GM18907 (cell line): Measurements from ENCODE around the gene ITGB6.
"Not testable (repeated sequence)": the region's sequence is repeated elsewhere in the genome, so short reads cannot be mapped to it uniquely, and the experiment has no call there.

Source experiments
- ATAC-seq: cut with Tn5 transposase; IDR thresholded peaks from one replicate; pipeline ENCODE4 v1.9.1; 2021; ENCODE audit warnings: mild to moderate bottlenecking, moderate library complexity; ENCODE audit not compliant: unreplicated experiment

Gene ITGB6

DNA sequence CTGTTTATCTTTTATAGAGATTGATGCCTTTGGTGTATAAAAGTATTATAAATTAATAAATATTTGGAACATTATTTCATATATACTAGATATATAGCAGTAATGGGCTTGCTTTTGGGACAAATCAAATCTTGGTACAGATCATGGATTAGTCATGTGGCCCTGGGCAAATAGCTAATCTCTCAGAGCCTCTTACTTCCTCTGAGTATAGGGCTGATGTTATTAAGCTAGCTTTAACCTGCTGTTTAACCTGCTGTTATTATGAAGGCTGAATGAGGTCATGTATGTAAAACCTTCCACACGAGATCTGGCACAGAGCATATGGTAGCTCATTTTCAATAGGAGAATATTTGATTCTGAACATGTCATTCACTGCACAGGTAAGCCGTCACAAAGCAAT lies 5.7 kb downstream of the ITGB6 start:
- no peak for ATAC-seq

DNA sequence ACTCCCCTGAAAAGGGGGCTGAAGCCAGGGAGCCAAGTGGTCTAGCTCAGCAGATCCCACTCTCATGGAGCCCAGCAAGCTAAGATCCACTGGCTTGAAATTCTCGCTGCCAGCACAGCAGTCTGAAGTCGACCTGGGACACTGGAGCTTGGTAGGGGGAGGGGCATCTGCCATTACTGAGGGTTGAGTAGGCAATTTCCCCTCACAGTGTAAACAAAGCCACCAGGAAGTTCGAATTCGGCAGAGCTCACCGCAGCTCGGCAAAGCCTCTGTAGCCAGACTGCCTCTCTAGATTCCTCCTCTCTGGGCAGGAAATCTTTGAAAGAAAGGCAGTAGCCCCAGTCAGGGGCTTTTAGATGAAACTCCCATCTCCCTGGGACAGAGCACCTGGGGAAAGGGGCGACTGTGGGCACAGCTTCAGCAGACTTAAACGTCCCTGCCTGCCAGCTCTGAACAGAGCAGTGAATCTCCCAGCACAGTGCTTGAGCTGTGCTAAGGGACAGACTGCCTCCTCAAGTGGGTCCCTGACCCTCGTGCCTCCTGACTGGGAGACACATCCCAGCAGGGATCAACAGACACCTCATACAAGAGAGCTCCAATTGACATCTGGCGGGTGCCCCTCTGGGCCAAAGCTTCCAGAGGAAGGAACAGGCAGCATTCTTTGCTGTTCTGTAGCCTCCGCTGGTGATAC lies 18.8 kb downstream of the ITGB6 start:
- not testable (repeated sequence) for ATAC-seq

DNA sequence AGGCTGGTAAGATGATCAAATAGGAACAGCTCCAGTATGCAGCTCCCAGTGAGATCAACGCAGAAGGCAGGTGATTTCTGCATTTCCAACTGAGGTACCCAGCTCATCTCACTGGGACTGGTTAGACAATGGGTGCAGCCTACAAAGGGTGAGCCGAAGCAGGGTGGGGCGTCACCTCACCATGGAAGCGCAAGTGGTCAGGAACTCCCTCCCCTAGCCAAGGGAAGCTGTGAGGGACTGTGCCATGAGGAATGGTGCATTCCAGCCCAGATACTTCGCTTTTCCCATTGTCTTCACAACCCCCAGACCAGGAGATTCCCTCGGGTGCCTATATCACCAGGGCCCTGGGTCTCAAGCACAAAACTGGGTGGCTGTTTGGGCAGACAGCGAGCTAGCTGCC lies 19.4 kb downstream of the ITGB6 start:
- ATAC-seq, result not testable (repeated sequence)

DNA sequence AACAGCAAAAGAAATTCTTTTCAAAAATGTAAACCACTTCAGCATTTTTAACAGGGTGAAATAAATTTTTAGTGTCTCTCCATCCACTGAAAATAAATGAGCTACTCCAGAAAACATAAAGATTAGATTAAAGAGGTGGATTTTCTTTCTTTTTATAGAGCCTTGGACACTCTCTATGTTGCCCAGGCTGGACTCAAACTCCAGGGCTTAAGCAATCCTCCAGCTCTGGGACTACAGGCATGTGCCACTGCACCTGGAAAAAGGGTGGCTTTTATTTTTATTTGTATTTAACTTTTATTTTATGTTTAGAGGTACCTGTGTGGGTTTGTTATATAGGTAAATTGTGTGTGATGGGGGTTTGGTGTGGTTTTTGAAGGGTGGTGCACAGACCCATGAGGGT lies 19.9 kb downstream of the ITGB6 start:
- ATAC-seq, result no peak

DNA sequence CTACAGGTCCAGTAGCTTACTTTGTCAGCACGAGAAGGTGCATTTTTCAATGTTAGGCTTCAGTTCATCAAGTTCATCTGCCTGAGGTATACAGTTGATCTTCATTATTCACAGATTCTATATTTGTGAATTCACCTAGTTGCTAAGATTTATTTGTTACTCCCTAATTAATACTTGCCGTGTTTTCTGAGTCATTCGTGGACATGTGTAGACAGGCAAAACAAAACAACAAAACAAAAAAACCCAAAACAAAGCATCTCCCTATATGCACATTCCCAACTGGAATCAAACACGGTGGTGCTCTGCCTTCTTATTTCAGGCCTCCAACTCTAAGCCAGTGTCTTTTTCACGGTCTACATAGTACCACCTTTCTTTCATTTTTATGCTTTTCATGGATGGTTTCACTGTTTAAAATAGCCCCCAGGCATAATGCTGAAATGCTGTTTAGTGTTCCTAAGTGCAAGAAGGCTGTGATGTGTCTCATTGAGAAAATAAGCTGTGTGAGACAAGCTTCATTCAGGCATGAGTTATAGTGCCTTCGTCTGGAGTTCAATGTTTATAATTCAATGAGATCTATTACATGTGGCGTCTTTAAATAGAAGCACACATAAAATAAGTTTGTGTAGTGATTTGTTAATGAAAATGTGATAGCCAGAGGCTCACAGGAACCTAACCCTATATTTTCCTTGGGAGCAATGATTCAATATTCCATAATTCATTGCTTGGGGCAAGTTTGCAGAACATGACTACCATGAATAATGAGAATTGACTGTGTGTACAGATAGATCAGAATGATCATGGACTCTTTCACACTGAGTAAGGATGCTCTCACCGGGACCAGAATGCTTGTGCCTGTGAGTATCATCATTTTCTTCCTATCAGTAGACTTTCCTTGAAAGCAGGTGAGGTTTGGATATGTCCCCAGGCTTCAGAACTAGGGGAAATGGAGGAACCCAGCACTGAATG lies 24.6 kb downstream of the ITGB6 start:
- ATAC-seq, result no peak

DNA sequence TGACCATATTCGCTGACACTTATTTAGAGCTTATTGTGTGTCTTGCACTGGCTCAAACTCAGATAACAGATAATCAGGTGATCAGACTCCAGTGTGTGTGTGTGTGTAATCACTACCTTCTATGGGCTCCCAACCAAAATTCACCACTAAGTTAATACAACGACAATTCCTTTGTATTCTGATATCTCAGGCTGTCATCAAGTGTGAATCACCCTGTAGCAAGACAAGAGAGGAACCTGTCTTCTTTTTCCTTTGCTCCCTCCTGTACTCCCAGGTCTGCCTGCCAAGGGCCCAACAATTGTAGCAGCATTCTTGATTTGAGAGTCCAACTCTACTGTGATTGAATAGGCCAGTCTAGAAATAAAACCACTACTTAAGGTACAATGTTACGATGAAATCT lies 25.8 kb downstream of the ITGB6 start:
- ATAC-seq, result no peak

DNA sequence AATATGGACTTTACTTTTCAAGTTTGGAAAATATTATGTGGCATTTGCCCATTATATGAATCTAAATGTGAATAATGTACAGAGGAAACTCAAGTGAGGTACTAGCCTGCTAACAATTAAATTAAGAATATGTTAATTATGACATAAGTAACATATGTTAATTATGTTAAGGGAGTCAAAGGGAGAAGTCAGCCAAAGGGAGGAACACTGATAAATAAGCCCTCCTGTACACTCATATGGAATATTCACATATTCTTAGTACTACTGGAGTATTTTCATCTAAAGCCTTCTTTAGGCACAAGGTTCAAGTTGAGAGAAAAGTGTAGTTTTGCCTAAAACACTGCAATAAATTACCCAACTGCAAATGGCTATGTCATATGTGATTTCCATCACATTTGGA lies 30.1 kb downstream of the ITGB6 start:
- ATAC-seq, result no peak

DNA sequence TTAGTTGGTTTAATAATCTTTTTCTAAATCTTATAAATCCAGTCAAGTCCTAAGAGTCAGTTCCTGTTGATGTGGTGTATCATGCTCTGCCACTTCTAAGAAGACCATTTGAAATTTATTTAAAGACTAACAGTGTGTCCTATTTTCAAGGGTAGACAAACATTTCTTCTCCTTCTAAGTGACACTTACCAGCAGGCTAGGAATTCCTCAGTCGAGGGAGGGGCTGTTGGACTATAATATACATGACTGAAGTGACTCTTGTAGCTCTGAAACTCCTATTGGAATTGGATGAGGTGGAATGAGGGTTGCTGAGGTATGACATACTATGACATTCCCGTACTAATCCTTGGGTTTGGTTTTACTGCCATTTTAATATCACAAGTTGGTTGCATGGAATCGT lies 30.6 kb downstream of the ITGB6 start:
- no peak for ATAC-seq

DNA sequence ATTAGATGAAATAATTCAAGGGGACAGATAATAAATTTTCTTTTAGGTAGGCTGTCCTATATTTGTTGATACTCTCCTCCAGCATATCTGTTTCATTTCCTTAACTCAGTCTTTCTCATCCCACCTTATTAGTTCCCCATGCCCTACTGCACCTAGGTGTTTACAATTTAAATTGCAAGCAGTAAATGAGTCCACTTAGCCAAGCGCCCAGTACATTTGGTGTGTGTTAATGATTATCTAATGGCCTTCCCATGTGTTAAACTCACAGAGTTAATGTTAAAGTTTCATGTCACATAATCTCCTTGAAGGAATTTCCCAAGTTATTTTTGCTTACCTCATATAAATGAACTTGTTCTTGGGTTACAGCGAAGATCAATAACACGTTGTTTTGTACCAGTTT lies 31.2 kb downstream of the ITGB6 start:
- ATAC-seq, result no peak

DNA sequence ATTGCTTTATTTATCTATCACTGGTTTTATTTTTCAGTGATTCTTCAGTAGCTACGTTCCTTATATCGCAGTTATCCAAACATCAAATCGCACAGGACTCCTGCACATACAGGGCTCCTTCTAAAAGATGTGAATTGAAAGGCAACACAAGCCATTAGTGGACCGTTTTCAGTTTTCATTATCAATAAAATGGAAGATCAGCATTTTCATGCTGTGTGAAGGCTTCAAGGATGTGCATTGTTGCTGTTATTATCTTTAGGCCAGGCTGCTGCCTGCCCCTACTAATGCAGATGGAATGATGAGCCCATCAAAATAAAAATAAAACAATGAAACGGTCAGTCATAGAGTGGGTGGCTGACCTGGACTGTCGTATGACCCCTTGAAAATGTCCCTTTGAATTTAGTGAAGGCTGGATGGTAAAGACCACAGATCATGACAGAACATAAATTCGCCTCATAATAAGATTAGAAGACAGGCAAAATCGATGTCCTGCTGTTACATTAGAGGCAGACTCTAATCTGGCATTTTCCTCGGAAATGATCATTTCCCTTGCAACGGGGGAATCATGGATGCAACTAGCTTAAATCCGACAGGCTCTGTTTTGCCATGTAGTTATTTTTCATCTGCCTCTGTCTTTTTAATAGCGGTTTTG lies 32.9 kb downstream of the ITGB6 start:
- ATAC-seq, result no peak

DNA sequence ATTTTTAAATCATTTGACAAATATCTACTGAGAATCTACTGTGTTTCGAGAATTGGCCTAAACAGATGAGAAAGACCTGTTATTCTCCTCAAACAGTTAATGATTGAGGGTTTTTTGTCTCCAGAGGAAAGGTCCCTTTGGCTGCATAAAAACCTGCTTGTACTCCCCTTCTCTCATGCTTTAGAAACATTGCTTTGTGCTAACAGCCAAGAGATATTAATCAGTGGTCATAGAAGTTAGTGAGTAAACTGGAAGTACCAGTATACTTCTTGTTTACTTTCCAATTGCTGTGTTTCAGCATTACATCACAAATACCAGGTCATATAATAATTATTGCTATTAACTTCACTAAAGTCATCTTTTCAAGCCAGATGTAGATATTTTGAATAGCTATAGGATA lies 34.1 kb downstream of the ITGB6 start:
- ATAC-seq, result no peak

DNA sequence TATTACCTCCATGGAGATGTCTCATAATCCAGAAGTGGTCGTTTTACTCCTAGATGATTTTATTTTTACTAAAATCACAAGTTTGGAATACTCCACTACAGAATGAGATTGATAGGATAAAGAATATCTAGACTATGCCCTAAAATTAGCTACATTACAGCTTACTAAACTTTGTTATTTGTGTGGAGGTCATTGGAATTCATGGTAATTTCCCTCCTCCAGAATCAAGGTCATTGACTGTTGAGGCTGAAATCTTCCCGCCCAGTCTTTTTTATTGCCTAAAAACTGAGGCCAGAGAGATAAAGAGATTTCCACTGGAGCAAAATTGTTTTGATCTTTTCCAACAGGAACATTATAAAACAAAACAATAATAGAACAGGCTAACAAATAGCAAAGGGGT lies 35.0 kb downstream of the ITGB6 start:
- no peak for ATAC-seq

DNA sequence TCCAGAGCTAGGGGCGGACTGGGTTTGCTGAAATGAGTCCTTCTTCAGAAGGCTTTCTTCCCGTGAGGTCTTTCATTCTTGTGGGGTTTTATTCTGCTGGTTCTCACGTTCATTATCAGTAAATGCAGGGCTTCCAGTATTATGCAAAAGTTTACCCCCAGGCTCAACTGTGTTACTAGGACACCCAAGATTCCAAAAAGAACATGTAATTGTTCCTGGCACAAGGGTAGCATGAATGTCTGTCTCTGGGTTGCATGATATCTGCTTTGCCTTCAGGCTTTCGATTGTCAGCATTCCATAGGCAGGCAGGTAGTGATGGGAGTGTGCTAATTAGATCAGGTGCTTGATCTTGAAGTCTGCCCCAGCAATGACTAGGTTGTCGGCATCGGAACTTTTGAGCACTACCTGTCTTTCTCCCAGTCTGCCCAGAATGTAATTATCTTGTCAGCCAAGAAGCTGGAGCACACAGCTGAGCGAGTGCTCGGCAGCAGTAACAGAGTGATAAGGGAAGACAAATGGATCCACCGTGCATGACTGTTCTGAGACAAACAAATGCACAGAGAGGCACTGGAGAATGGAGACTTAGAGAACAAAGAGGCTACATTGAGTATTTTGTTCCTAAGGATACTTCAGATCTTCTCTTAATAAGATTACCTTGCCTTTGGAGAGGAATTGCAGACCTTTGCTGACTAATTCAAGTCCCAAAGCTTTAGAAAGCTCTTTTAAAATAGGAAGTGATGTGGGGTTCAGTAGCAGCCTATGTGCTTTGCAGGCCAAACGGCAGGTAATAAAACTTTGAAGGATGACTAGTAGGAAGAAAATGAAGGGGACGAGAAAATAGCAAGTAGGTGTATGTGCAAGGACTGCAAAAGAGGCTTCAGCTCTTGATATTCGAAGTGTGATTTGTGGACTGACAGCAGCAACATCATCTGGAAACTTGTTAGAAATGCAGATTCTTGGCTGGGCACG lies 41.9 kb downstream of the ITGB6 start:
- ATAC-seq, result no peak

DNA sequence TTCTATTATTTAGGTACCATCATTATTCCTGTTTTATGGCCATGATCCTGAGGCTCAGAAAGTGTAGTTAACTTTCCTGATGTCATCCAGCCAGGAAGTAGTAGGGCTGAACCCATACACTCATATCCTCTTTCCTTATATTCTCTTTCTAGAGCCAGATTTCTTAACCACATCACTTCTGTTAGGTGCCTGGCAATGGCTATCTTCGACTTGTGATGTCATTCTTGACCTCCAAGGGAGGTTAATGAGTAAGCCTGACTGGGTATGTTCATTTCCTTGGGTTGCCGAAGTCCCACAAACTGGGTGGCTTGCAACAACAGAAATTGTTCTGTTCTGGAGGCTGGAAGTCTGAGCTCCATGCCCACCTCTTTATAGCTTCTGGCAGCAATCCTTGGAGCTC lies 43.4 kb downstream of the ITGB6 start:
- ATAC-seq, result no peak

DNA sequence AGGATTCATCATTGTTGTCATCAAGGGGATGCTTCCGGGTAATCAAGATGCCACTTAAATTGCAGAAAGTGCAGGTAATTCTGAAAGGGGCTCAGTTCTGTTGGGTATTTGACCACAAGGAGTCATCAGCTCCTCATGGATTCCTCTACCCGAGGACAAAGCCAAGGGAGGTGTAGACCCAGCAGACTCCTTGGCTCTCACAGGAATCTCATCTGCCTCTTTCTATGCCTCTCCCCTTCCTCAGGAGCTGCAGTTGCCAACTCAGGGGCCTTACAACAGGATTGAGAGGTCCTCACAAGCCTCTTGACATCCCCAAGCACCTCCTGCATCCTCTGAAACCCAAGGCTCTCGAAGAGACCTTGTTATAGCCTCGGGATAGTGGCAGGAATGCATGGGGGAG lies 44.0 kb downstream of the ITGB6 start:
- no peak for ATAC-seq

DNA sequence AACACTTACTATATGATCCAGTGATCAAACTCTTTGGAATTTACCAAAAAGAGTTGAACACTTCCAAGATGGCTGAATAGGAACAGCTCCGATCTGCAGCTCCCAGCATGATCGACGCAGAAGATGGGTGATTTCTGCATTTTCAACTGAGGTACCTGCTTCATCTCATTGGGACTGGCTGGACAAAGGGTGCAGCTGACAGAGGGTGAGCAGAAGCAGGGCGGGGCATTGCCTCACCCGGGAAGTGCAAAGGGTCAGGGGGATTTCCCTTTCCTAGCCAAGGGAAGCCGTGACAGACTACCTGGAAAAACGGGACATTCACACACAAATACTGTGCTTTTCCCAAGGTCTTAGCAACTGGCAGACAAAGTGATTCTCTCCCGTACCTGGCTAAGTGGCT lies 51.7 kb downstream of the ITGB6 start:
- not testable (repeated sequence) for ATAC-seq

DNA sequence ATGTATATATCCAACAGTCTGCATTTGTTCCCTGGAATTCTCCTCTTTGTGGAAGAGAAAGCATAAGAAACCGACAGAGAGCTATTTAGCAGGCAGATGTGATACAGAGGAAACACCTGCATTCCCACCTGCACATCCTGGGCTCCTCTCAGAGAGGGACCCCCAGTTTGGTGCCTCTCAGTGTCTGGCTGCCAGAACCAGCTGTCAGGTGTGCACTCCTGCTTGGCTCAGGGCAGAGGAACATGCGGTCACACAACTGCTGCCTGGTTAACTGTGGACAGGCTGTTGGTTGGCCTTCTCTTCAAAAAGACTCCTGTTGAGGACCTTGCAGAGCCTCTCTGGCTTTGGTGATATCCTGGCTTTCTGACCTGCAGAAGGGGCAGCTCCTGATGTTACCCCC lies 54.6 kb downstream of the ITGB6 start:
- ATAC-seq, result no peak

DNA sequence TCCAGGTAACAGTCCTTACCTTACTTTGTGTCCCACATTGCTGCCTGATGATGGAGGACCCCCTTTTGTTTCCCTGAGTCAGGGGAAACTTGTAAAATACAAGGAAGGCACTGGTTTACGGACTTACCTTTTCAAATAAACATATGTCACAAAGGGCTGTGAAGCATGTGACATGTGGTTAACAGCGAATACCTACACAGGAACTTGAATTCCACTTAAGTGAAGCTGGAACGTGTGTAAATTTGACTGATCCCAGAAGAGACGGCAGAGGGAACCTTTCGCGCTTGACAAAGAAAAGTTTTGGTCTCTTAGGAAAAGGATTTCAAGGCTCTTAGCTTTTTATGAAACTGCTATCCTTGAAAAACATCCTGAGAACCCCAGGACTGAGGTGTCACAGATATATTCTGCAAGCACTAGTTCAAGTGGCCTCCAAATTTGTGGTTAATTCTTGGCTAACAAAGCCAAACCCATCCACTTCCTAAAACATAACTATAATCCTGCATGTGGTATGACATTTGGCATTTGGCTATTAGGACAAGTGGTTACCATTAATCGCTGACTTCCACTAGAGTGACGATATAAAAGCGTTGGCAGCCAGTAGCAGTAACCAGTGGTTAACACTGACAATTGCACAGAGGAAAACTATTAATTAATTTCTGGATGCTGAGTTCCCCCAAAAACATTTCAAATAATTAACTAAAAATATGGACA lies 55.6 kb downstream of the ITGB6 start:
- ATAC-seq, result no peak

DNA sequence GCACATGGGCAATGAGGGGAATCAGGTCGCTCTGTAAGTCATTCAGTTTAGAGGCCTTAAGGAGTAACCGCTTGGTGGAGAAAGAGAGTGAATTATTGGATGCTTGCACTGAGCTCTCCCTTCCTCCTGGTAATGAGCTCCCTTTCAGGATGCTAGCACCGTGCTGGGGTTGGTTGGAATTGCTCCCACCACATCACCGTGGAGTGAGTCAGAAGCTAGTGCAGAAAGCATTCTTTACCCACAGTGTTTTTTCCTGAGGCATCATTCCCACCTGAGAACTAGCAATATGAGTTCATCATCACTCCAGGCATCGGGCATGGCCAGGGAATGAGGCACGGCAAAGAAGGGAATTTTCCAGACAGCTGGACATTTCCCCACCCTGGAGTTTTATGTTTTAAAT lies 57.6 kb downstream of the ITGB6 start:
- no peak for ATAC-seq

DNA sequence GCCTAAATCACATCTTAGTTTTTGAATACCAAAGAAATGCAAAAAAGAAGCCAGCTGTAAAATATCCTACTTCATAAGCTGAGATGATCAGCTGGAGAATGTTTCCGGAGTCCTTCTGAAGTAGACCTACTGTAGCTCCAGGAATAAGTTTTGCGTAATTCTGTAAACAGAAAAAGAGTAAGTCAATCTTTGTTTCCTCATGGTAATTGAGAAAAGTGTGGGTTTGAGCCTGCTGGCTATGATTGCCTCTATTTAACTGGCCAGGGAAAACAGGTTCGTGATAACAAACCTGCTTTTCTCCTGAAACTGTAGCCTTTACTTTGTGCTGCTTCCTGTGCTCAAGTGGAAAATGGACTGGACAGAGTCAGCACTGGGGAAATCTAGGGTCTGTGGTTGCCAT lies 58.2 kb downstream of the ITGB6 start:
- no peak for ATAC-seq
